Neuronal stem cell (in vitro differentiated cells): ENCODE measurements around the gene HUNK.

ENCODE experiments used
- DNase-seq: peaks from one replicate; pipeline ENCODE4 v3.0.0-alpha.2; 2013; ENCODE audit warnings: low spot score
- H2AFZ ChIP-seq: one replicate; pipeline ENCODE4 v1.6.1; 2013; ENCODE audit warnings: mild to moderate bottlenecking, low read length, inconsistent platforms
- H2AK5ac ChIP-seq: 2 replicates; pipeline ENCODE4 v1.6.1; 2013; ENCODE audit warnings: low read depth, mild to moderate bottlenecking, inconsistent platforms, low read length, moderate library complexity, mixed read lengths
- H2BK120ac ChIP-seq: 2 replicates; pipeline ENCODE4 v1.6.1; 2013; ENCODE audit warnings: low read depth, mild to moderate bottlenecking, inconsistent platforms, low read length, moderate library complexity, mixed read lengths
- H2BK12ac ChIP-seq: one replicate; pipeline ENCODE4 v1.6.1; 2013; ENCODE audit warnings: low read length, inconsistent platforms
- H2BK15ac ChIP-seq: 2 replicates; pipeline ENCODE4 v1.6.1; 2013; ENCODE audit warnings: mild to moderate bottlenecking, low read length, inconsistent platforms, mixed read lengths
- H2BK5ac ChIP-seq: one replicate; pipeline ENCODE4 v1.6.1; 2013; ENCODE audit warnings: inconsistent platforms, mild to moderate bottlenecking, low read length, moderate library complexity
- H3K14ac ChIP-seq: one replicate; pipeline ENCODE4 v1.6.1; 2013; ENCODE audit warnings: low read length, inconsistent platforms
- H3K18ac ChIP-seq: 2 replicates; pipeline ENCODE4 v1.6.1; 2013; ENCODE audit warnings: low read length, inconsistent platforms
- H3K23ac ChIP-seq: 2 replicates; pipeline ENCODE4 v1.6.1; 2013; ENCODE audit warnings: low read depth, mild to moderate bottlenecking, mixed read lengths, low read length, inconsistent platforms; ENCODE audit not compliant: poor library complexity
- H3K27ac ChIP-seq: replicated peaks from 3 replicates; pipeline ENCODE4 v1.5.1; 2013; ENCODE audit warnings: low read length, inconsistent platforms
- H3K27me3 ChIP-seq, 3 experiments: 2 replicates each; pipeline ENCODE4 v1.6.1; 2013; ENCODE audit warnings: low read length in 3 of 3, mild to moderate bottlenecking in 2 of 3, inconsistent platforms in 1 of 3, low read depth in 1 of 3, mixed read lengths in 1 of 3, moderate library complexity in 1 of 3; ENCODE audit not compliant: control insufficient read depth in 3 of 3, insufficient read depth in 3 of 3
- H3K36me3 ChIP-seq, 2 donors: replicated peaks in 1 of 2; 2 replicates each; pipeline ENCODE4 v1.6.1; 2013; ENCODE audit warnings: low read length in 2 of 2; ENCODE audit not compliant: control insufficient read depth in 2 of 2, insufficient read depth in 2 of 2
- H3K4ac ChIP-seq: 2 replicates; pipeline ENCODE4 v1.6.1; 2013; ENCODE audit warnings: inconsistent platforms, mild to moderate bottlenecking, low read length, moderate library complexity
- H3K4me1 ChIP-seq, 2 donors: 1 replicate in 1 of 2; 2 replicates in 1 of 2; pipeline ENCODE4 v1.6.1; 2013; ENCODE audit warnings: low read length in 2 of 2, low read depth in 1 of 2; ENCODE audit not compliant: control insufficient read depth in 2 of 2, insufficient read depth in 1 of 2
- H3K4me2 ChIP-seq: one replicate; pipeline ENCODE4 v1.6.1; 2013; ENCODE audit warnings: mild to moderate bottlenecking, low read length, inconsistent platforms; ENCODE audit not compliant: insufficient read depth, poor library complexity, severe bottlenecking
- H3K4me3 ChIP-seq, 2 donors: 2 replicates each; pipeline ENCODE4 v1.5.1; 2013; ENCODE audit warnings: low read length in 2 of 2, mild to moderate bottlenecking in 2 of 2, inconsistent platforms in 1 of 2, moderate library complexity in 1 of 2
- H3K79me1 ChIP-seq: one replicate; pipeline ENCODE4 v1.6.1; 2013; ENCODE audit warnings: low read depth, mild to moderate bottlenecking, inconsistent platforms, low read length, moderate library complexity
- H3K9ac ChIP-seq: one replicate; pipeline ENCODE4 v1.6.1; 2013; ENCODE audit warnings: mild to moderate bottlenecking, low read depth, low read length, inconsistent platforms; ENCODE audit not compliant: poor library complexity
- H3K9me3 ChIP-seq, 2 donors: replicated peaks in 1 of 2; 2 replicates each; pipeline versions ENCODE3 to v1.6.1; 2013; ENCODE audit warnings: low read length in 2 of 2, mild to moderate bottlenecking in 2 of 2, inconsistent platforms in 1 of 2, low read depth in 1 of 2, mixed read lengths in 1 of 2, moderate library complexity in 1 of 2; ENCODE audit not compliant: control insufficient read depth in 2 of 2, insufficient read depth in 1 of 2
- H4K8ac ChIP-seq: one replicate; pipeline ENCODE4 v1.6.1; 2013; ENCODE audit warnings: low read depth, mild to moderate bottlenecking, inconsistent platforms, low read length, moderate library complexity
- H4K91ac ChIP-seq: one replicate; pipeline ENCODE4 v1.6.1; 2013; ENCODE audit warnings: low read length, low read depth, mild to moderate bottlenecking, inconsistent platforms; ENCODE audit not compliant: poor library complexity
- WGBS, 2 donors: extraction: QIAGEN DNeasy Blood & Tissue Kit; methylation state at CpG; one replicate each; pipeline ENCODE4 v1.1.7; 2013; ENCODE audit warnings: missing lambda C conversion rate in 2 of 2, mixed read lengths in 1 of 2; ENCODE audit not compliant: insufficient read length in 2 of 2, insufficient replicate concordance in 1 of 2; ENCODE audit errors: extremely low coverage in 2 of 2; 5-methylcytosine and 5-hydroxymethylcytosine counted together

Gene HUNK

DNA sequence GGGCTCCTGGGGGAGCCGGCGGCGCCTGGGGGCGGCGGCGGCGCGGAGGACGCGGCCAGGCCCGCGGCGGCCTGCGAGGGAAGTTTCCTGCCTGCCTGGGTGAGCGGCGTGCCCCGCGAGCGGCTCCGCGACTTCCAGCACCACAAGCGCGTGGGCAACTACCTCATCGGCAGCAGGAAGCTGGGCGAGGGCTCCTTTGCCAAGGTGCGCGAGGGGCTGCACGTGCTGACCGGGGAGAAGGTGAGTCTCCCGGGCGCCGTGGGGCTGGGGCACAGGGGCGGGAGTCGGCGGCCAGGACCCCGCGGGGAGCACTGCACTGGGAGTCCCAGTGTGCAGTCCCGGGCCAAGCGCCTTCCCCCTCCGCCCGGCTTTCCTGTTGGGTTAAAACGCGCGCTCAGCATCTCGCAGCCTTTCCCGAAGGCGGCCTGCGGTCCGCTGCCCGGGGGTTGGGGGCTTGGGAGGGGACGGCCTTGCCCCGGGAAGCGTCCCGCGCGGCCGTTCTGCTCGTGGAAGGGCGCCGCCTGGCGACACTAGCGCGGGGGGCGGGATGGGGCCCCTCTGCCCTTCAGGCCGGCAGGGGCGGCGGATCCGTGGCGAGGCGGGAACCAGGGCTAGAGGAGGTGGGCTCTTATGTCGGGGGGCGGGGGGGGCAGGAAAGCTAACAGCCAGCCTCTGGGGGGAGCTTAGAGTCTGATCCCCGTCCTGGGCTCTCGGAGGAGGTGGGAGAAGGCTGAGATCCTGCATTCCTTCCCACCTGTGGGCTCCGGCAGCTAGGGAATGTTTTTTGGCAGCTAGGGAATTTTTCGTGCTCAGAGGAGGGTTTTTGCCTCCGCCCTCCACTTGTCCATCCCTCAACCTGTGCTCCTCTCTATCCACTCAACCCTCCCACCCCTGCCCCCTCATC lies 1.1 kb downstream of the HUNK start:
- Histone ChIP-seq H3K9me3 (peaks cover 0 to 15% of the 10 kb centered on the region in 2 donors), H3K27ac (no peak overlapping the region), H2BK12ac (peak overlapping the region; percentile 26), H3K79me1 (peaks cover 6% of the 10 kb centered on the region), H2BK5ac (peak overlapping the region; percentile 40), H3K27me3 (no peaks in the 10 kb centered on the region), H3K4ac (peak overlapping the region; percentile 43), H3K9ac (peak overlapping the region; percentile 98), H2AFZ (peak overlapping the region; percentile 94), H3K4me1 (peaks cover 11 to 14% of the 10 kb centered on the region in 2 donors), H3K23ac (peak overlapping the region; percentile 78), H3K18ac (peak overlapping the region; percentile 98), H2BK15ac (peak overlapping the region; percentile 61), H3K14ac (peak overlapping the region; percentile 77), H2BK120ac (peak overlapping the region; percentile 74), H4K91ac (peak overlapping the region; percentile 44), H2AK5ac (peak overlapping the region; percentile 35), H3K36me3 (peaks cover 0 to 27% of the 10 kb centered on the region in 2 donors), H3K4me3 (peak overlapping the region; percentile 97), H4K8ac (no peak overlapping the region), H3K4me2 (peak overlapping the region; percentile 87)
- peak; percentile 62 for DNase-seq
- no CpG with 5 or more reads among the region's 77 CpGs for WGBS, 2 donors

DNA sequence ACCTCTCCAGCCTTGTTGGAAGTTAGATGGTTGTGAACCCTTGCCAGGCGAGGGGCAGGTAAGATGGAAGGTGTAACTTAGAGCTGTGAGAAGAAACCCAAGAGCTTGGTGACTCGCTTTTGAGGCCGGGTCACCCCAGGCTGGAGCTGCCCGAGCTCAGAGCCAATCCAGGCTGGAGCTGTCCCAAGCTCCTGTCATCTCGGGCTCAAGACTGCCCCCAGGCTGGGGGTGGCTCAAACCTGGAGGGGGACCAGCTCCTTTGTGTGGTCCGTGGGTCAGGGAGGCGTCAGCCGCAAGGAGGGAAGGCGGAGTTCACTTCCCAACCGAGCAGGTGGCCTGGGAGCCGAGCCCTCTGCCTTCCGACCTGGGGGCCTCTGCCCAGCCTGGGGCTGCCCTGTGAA lies 2.0 kb downstream of the HUNK start:
- Histone ChIP-seq H3K9ac (peak overlapping the region; percentile 39), H4K91ac (no peak overlapping the region), H3K27ac (no peak overlapping the region), H2BK15ac (no peak overlapping the region), H3K9me3 (peaks cover 0 to 15% of the 10 kb centered on the region in 2 donors), H3K14ac (no peak overlapping the region), H3K79me1 (peaks cover 6% of the 10 kb centered on the region), H2BK120ac (no peak overlapping the region), H3K27me3 (no peaks in the 10 kb centered on the region), H3K23ac (peak overlapping the region; percentile 69), H2BK5ac (no peak overlapping the region), H3K4me2 (peak overlapping the region; percentile 56), H3K4me1 (peaks cover 11 to 15% of the 10 kb centered on the region in 2 donors), H3K4ac (no peak overlapping the region), H3K4me3 (peak overlapping the region; percentile 74 to 97), H3K36me3 (peaks cover 0 to 35% of the 10 kb centered on the region in 2 donors), H3K18ac (peak overlapping the region; percentile 82), H2AK5ac (peak overlapping the region; percentile 2), H2AFZ (peak overlapping the region; percentile 94), H2BK12ac (no peak overlapping the region), H4K8ac (no peak overlapping the region)
- WGBS, 2 donors: no CpG with 5 or more reads among the region's 12 CpGs
- peak; percentile 20 for DNase-seq

DNA sequence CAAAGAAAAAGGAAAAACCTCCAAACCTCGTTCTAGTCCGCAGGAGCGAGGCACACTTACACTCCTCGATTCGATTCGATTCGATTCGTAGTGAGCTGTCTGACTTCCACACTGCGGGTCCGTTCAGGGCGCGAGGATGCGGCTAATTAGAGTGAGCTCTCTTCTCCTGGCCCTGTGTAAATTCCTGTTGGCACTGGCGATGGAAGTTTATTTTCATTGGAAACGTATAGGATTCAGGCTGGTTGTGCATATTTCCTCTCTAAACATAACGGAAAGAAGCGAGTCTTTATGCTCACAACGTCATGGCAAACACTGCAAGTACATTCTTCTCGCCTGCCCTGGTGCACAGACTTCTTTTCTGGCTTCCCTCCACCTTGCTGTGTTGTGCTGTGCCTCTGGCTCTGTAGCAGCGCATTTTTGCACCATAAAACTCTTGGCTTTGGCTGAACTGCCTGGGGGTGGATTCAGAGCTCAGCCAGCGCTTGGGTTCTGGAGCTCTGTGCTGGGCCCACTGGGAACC lies 2.7 kb downstream of the HUNK start:
- no peak overlapping the region for H4K91ac ChIP-seq
- H3K9ac ChIP-seq: no peak overlapping the region
- peaks cover 0 to 41% of the 10 kb centered on the region in 2 donors for H3K36me3 ChIP-seq
- no peak overlapping the region for H4K8ac ChIP-seq
- no peak overlapping the region for H2BK120ac ChIP-seq
- peaks cover 0 to 15% of the 10 kb centered on the region in 2 donors for H3K9me3 ChIP-seq
- no peak overlapping the region for H3K23ac ChIP-seq
- no peak overlapping the region for H3K14ac ChIP-seq
- H3K4me1 ChIP-seq: peaks cover 11 to 21% of the 10 kb centered on the region in 2 donors
- DNase-seq: no peak
- no peak overlapping the region for H3K27ac ChIP-seq
- no peak overlapping the region for H2BK12ac ChIP-seq
- H3K4me3 ChIP-seq: peak overlapping the region in 1 of 2 donors; percentile 97
- no peak overlapping the region for H2AFZ ChIP-seq
- H3K18ac ChIP-seq: no peak overlapping the region
- peaks cover 6% of the 10 kb centered on the region for H3K79me1 ChIP-seq
- H3K4me2 ChIP-seq: peak overlapping the region; percentile 56
- no peaks in the 10 kb centered on the region for H3K27me3 ChIP-seq
- H2AK5ac ChIP-seq: no peak overlapping the region
- no CpG with 5 or more reads among the region's 21 CpGs for WGBS, 2 donors
- no peak overlapping the region for H3K4ac ChIP-seq
- no peak overlapping the region for H2BK5ac ChIP-seq
- no peak overlapping the region for H2BK15ac ChIP-seq

DNA sequence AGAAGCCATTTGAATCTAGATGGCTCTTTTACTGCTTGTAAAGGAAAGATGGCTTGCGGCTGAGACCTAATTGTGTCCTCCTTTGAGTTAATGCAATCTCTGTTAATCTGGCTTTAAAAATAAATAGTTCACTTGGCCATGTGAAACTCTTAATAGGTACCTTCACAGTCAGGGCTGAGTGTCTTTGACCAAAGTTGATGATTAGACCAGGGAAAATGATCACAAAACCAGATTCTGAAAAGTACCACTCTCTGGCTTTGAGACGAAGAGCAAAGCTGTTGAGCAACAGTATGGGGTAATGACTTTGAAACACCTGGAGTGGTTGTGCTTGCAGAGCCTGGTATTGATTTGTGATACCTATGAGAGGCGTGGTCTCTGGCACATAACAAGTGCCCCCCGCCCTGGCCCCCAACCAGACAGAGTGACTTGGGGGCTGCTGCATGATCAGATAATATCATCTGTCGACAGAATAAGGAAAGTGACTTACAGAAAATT lies 4.7 kb downstream of the HUNK start:
- Histone ChIP-seq H2BK120ac (no peak overlapping the region), H3K79me1 (peaks cover 8% of the 10 kb centered on the region), H3K9ac (no peak overlapping the region), H3K14ac (no peak overlapping the region), H3K36me3 (peaks cover 0 to 45% of the 10 kb centered on the region in 2 donors), H4K8ac (no peak overlapping the region), H4K91ac (no peak overlapping the region), H3K4me1 (peaks cover 4 to 22% of the 10 kb centered on the region in 2 donors), H3K27me3 (no peaks in the 10 kb centered on the region), H2BK5ac (no peak overlapping the region), H3K18ac (no peak overlapping the region), H2BK12ac (no peak overlapping the region), H3K4me2 (no peak overlapping the region), H2BK15ac (no peak overlapping the region), H3K27ac (no peak overlapping the region), H3K23ac (no peak overlapping the region), H2AFZ (no peak overlapping the region), H3K9me3 (peaks cover 0 to 18% of the 10 kb centered on the region in 2 donors), H2AK5ac (no peak overlapping the region), H3K4ac (no peak overlapping the region), H3K4me3 (no peak overlapping the region)
- WGBS, 2 donors: no CpG with 5 or more reads among the region's 5 CpGs
- no peak for DNase-seq
